Stimulated activated CD8-positive, alpha-beta memory T cell treated with anti-CD3 and anti-CD28 coated beads, Interleukin-12 subunit alpha, Interleukin-12 subunit beta, amount 100 ng/mL, for 4 hours (primary cell): Measurements from ENCODE around the gene RPP30.
"Not testable (repeated sequence)": the region's sequence is repeated elsewhere in the genome, so short reads cannot be mapped to it uniquely, and the experiment has no call there.

Experiments used
- DNase-seq: peaks from one replicate; pipeline ENCODE4 v3.0.0-alpha.2; 2020; ENCODE audit warnings: low read depth

RPP30 gene

DNA sequence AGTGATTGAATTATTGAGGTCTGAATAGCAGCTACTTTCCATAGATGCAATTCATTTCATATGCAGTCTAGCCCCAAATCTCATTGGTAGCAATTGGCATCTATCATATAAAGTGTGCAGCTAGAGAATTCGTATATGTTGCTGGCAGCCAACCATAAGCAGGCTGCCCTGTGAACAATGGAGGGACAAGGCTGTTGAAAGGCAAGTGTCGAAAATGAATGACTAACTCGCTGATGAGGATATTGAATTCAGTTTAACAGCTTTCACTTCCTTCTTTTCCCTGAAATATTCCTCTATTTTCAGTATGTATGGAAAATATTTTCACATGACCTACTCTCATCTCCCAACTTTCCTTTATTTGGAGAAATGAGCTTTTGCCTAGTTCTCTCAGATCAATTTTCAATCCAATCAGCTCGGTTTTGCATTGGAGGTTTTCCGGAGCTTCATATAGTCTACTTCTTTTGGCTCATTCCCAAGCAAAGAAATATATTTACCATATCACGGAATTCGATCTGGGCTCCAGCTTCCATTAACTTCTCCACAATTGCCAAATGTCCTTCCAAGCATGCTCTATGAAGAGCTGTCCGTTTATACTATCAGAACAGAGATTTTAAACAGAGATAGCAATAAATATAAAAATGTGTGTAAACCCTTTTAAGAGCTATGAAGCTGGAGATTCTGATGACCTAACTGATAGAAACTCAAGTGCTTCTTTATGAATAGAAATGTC lies 45.6 kb downstream of the RPP30 start:
- no peak for DNase-seq

DNA sequence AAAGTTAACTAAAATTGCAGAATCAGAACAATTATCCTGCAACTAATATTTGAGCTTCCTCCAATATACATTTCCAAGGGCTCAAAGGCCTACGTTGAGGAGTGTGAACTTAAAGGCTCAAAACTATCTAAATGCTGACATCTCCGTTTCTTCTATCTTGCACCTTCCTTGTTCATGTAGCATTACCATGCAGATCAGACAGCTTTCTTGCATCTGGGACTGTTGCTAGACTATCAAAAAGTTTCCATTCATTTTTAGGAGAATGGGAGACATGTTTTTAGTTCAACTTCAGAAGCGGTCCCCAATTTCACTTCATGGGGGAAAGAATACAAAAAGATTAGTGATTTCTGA lies 46.2 kb downstream of the RPP30 start:
- DNase-seq: no peak

DNA sequence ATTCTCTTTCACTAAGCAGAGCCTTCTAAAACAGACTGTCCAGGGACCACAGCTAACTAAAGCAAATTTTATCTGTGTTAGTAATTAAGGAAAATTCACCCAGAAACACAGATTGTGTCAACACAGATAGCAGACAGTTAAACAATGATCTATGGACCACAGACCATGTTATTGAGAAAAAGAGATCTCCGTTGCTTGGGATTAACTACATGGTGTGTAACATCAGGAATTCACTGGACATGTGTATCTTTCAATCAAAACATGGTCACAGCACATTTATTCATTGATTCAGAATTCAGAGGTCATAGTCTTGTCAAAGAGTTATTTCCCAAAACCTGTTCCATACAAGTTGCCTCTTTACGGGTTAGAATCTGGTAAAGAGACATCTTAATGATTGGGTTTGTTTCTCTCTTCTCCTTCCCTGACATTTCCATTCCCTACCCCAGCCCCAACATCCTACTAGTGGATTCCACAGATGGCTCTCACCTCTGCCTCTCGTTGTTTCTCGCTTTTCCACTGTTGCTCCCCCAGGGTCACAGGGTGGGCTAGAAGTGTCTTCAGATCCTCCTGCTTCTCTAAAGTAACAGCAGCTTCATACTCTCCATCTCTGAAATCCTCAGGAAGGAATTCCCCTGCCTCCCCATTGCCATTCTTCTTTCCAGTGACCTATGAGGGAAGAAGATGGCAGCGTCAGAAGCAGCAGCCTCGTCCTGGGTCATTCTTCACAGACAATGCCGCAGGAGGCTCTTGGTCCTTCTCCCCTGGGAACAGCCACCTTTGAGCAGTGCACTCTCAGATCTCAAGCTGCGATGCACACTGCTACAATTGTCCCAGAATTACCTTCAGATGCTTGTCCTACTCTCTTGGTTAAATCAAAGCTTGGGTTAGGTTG lies 48.2 kb downstream of the RPP30 start:
- no peak for DNase-seq

DNA sequence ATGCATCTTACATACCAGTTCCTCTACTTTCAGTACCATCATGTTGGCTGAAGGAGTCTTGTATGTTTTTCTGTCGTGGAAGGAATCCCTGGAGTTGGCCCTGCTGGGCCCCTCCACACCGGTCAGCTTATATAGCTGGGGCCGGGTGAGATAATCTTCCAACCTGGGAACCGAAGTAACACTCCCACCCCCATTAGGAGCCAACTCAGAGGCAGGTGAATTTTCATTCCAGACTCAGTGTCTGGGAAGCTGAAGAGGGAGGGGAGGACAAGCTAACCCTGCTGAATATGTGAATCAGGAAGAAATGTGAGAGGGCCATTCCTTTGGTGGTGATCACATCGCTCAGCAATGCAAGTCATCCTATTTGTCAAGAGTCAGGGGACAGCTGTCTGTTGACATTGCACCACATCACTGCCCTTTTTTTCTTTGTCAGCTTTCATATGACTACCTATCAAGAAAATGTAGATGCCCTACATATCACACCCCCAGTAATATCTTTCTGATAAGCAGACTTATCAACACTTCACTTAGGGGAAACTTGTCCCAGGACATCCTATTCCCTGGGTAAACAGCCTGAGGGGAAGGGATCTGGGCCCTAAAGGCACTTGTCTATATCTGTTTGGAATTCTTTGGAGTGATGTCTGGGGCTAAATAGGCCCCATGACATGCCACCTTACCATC lies 49.4 kb downstream of the RPP30 start, which contains the start of gene ANKRD1:
Gene ANKRD1, minus strand, starts transcription at position 102 of the 681 bp plus-strand sequence. Its CDS starts 60 bp downstream, at position 42.
- DNase-seq: no peak

DNA sequence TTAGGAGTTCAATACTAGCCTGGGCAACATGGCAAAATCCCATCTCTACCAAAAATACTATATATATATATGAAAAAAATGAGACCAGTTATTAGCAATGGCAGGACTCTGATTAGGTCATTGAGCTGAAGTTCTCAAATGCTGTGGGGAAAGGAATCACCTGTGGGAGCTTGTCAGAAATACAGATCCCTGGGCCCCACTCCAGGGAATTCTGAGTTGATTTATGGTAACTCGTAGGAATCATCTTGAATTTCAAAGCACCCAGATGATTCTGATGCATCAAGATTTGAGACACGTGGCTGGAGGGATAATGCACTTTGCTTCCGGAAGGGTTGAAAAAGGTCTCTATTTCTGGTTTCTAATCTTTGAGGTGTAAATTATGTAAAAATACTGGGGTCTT lies 50.1 kb downstream of the RPP30 start:
- DNase-seq: no peak

DNA sequence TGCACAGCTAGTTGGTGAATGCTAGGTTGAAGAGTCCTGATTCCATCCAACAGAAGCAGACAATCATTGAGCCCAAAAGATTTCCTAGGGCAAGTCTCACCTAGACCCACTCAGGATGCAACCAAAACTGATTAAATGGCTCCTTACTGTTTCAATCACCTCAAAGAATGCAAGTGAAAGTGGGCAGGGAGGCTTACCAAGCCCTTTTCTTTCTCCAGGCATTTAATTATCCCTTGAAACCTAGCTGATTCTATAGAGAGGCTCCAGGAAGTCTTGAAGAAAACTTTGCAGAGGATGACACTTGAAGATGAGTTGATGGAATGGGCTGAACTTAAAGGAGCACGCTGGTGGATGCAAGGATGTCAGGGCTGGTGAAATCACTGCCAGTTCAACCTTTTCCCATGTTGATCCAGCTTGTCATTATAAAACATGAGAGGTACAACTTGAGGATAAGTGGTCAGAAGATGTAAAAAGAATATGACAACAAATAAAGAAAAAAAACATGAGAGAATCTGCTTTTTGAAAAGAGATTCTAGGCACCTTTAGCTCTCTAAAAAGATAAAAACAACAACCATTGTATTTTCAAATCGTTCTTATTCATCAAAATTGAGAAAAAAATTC lies 51.4 kb downstream of the RPP30 start:
- DNase-seq: no peak

DNA sequence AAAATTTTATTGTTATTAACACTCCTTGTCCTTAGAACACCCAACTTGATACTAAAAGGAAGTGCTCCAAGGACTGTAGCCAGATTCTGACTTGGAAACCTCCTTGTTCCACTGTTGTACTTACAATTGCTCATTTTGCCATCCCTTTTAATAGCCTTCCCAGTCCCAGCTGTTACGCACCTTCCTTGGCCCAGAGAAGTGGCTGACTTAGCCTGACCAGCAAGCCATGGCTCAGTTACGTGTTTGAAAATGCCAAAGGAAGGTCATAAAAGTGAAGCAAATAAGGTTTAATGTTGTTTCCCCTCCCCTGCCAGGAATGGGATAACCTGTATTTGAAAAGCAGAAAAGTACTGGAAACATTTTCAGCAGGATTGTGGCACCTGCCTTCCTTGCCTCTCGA lies 52.8 kb downstream of the RPP30 start:
- DNase-seq: no peak

DNA sequence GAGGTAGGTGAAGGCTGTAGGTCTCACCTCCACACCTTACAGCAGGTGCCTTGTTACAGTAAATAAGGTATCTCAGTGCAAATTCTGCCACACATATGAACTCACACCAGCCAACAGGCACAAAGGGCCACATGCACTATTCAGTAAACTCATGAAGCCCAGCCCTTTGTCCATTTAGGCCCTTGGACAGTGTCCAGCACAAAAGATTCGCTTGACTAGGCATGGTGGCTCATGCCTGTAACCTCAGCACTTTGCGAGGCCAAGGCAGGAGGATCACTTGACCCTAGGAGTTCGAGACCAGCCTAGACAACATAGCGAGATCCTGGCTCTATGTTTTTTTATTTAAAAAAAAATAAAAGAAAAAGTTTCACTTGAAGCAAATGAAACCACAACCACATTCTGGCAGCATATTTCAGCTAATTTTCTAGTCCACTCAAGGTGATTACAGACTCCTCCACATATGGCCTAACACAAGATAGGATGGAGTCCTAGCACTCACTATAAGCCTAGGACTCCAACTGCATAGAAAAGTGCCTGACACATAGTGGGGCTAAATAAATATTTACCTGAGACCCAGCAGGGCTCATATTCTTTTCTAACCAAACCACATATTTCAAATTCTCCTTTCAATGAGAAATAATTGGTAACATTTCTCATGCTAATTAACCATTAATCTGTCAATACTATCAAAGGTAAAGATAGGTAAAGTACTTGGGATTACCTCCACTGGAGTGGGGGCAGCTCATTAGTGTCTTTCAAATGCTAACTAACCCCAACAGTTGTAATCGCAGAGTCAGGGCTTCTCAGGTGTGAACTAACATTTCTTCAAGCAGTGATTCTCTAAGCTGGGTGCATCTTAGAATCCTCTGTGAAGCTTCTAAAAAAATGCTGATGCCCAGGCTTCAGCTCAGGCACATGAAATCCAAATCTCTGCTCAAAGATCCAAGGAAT lies 53.6 kb downstream of the RPP30 start:
- DNase-seq: no peak

DNA sequence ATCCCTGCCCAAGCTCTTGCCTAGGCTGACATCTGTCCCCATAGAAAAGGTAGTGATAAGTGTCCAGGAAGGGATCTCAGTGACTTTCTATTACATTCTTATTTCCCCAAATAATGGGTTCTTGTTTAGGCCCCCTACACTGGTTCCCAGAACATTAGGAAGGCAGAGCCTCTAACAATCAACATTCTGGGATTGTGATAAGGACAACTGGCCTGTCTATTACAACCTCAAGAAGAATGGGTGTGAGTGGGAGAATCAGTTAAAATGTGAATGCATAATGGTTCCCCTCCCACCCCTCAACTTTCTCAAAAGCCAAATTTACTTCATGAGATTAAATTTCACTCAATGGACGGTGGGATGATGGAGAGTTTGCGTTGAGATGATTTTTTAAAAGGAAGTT lies 55.5 kb downstream of the RPP30 start:
- DNase-seq: no peak

DNA sequence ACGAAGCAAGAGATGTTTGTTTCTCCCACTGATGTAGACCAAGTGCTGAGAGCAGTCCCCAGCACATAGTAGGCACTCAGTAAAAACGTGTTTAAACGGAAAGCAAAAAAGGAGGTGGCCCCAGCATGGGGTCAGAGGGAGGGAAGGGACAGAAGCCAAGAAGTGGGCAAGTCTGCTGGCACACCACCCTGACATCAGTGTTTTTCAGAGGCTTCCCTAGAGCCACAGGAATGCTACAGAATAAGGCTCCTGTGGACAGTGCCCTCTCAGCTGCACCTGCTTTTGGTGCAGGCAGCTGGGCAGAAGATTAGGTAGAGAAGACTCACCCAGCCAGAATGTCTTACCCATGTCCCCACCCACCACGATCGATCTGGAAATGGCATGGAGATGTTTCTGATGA lies 57.4 kb downstream of the RPP30 start:
- DNase-seq: no peak

DNA sequence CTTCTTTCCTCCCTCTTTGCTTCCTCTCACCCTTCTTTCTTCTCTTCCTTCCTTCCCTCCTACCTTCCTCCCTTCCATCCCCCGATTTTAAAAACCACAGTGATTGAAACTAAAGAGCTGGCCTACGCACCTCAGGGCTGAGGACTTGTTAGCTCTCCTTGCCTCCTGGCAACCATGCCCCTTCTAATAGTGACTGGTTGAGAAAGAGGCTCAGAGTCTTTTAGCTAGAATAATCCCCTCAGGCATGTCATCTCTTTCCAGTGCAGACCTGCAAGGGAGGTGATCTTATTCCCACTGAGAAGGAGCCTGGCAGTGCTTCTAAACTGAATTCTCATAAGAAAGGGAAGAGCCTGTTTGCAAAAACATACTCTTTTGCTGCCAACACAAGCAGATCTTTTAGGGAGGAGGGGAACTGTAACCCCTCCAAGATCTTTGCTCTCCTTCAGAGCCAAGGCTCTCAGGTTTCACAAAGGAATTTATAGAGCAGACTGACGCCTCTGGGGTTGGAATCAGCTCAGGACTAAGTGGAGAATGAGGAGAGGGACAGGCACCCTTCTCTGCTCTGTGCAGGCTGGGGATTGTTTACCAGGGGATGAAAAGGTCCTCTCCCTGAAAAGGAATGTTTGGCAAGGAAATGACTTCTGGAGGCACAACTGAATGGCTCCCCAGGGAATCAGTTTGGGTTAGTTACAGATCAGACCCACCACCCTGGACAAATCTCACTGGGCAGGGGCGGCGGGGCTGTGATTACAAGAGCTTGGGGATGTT lies 58.5 kb downstream of the RPP30 start:
- no peak for DNase-seq

DNA sequence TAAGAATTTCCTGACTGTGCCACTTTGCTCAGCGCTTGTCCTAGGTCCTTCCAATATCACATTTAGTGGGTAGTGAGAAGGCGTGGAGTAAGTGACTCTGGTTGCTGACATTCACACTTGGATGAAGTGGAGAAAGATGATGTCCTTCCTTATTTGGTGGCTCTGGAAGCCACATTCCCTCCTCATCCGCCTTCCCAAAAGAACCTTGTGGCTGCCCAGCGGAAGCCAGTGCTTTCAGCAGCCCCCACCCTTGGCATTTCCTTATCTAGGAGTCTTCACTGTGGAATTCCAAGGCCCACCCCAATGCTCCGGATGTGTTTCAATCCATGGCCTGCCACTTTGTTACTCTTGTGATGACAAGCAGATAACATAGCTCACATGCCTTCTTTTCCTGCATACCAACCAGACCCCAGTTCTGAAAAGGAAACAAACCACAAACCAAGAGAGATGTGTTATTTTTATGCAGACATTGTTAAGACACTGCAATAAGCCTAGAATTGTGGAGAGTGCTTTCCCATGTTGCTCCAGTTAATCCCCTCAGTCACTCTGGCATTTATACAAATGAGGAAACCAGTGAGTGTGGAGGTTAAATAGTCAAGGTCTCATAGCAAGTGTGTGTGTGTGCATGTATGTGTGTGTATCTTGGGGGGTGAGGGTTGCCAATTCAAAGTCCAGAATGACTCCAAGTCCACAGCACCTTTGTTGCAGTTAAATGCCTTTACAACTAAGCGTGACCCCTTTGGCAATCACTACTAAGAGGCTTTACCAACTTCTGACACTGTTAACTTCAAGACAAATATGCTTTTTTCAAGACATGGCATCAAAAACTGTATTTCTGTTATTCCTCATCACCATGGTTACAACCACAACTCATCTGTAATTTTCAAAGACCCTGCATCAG lies 59.4 kb downstream of the RPP30 start:
- no peak for DNase-seq

DNA sequence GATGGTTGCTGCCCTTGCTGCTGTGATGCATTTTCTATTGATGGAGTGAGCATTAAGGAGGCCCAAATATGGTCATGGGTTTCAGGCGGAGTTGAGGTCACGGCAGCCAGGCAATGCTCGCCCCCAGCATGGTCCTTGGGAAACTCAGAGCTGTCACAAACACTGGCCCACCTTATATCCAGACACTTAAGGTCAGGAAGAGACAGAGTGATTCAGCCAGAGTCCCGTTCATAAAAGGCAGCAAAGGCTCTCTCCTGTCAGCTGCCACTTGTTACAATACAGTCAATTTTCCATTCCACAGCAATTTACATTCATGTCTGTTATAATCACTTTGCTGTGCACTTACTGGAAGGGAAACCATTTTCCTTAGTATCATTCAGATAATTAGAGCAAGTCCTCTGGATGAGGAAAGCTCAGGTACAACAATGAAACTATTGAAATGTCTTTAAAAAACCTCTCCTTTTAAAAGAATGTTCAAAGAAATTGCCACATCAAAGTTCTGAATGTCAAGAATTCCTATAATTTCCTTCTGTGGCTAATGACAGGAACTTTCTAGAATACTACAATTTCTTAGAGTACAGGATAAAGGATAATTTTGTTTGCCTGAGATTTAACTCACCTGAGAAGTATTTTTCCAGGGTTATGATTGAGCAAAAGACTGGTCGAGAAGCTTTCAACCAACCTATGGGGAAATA lies 64.0 kb downstream of the RPP30 start:
- DNase-seq: no peak

DNA sequence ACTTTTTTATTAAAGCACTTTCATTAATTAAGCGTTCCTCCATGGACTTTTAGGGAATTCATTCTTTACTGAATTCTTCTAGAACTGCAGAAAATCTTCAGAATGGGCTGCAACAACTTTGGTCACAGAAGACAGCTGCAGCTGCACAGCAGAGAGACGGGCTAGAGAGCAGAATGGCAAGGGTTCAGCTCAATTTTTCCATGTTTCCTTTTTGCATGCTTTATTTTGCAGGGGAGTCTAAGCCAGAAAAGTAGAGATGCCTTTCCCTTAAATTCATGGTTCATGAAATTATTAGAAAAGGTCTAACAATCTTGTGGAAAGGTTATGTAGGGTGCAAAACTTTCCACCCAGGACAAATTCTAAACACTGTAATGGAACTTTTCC lies 64.5 kb downstream of the RPP30 start:
- no peak for DNase-seq

DNA sequence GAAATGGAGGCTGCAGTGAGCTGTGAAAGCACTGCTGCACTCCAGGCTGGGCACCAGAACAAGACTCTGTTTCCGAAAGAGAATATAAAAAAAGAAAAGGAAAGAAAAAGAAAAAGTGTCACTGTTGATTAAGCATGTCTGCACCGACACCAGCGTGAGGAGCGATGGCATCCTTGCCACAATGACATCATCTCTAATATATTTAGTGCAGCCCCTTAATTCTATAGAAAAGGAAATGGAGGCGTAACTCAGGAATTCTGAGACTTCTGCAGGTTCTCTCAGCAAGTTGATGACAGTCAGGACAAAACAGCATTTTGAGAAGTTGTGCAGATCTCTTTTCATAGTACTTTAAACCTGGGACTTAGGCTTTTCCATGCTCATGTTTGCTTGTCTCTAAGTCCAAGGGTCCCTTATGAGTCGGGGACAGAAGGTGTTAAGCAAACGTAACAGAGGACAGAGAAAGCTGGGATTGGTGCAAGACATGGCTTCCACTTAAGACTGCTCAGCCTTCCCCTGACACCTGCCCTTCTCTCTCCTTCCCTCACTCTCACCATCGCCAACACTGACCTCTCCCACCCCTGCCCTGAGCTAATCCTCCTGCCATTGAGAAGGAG lies 66.0 kb downstream of the RPP30 start:
- DNase-seq: no peak

DNA sequence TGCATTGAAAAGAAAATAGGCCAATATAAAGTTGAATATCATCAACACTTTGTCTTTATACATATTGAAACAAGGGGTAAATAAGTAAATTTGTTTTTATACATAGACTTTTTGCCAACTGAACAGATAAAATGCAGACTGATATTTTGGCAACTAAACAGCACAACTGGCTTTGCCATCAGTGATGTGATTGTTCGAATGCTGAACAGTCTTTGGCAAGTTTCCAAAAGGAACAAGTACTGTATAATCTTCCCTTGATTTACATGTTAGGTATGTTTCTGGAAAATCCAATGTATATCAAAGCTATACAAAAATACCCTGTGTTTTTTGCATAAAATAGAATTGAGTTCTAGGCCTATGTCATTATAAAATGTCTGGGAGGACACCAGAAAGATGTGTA lies 67.3 kb downstream of the RPP30 start:
- no peak for DNase-seq

DNA sequence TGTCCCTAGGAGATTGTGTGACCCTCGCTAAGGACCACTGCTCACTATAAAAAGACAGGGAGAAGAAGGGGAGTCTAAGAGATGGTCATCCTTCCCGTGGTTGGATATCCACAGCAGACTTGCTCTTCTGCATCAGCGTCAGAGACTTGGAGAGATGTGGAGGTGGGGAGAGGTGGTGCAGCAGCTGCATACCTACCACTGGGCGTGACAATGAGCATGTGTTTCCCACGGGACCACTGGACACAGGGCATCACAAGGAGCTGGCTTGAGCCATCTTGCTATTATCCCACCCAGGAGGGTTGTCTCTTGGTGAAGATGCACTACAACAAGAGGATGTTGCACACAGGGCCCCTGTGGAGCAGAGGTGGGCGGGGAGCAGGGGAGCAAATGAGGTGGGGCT lies 67.9 kb downstream of the RPP30 start:
- no peak for DNase-seq

DNA sequence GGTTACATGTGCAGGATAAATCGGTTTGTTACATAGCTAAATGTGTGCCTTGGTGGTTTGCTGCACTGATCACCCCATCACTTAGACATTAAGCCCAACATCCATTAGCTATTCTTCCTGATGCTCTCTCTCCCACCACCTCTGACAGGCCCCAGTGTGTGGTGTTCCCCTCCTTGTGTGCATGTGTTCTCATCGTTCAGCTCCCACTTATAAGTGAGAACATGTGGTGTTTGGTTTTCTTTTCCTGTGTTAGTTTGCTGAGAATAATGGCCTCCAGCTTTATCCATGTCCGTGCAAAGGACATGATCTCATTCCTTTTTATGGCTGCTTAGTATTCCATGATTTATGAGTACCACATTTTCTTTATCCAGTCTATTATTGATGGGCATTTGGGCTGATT lies 71.2 kb downstream of the RPP30 start:
- not testable (repeated sequence) for DNase-seq
